ENCODE results near the gene ATOX1.
"Not testable (repeated sequence)": the region's sequence is repeated elsewhere in the genome, so short reads cannot be mapped to it uniquely, and the experiment has no call there.

The ATOX1 gene

GRCh38 chr5:151737431-151737830 is 21.0 kb downstream of the ATOX1 start:
- no peaks in the 10 kb centered on the region for H3K9me3 ChIP-seq (ENCODE audit: control insufficient read depth in 5 of 5, low read length in 5 of 5)
- H3K9ac ChIP-seq (ENCODE audit: low read length in 5 of 5), result no peak overlapping the region
- peaks cover 0 to 3% (median 0%) of the 10 kb centered on the region in 5 donors for H3K36me3 ChIP-seq (ENCODE audit: control insufficient read depth in 5 of 5, insufficient read depth in 5 of 5, low read length in 5 of 5)
- no peak overlapping the region for H3K4me3 ChIP-seq (ENCODE audit: low read depth in 1 of 5, low read length in 5 of 5)
- H3K4me1 ChIP-seq (ENCODE audit: control insufficient read depth in 5 of 5, insufficient read depth in 5 of 5, low read length in 5 of 5), result peaks cover 11 to 50% (median 35%) of the 10 kb centered on the region in 5 donors
- peak overlapping the region; percentile 58 for H3K27ac ChIP-seq (ENCODE audit: low read depth, low read length)
- no peaks in the 10 kb centered on the region for H3K27me3 ChIP-seq (ENCODE audit: control insufficient read depth in 5 of 5, insufficient read depth in 4 of 5, low read length in 5 of 5)

- no peak overlapping the region for H3K27ac ChIP-seq (ENCODE audit: low read depth, low read length)
- no peak overlapping the region for H3K9ac ChIP-seq (ENCODE audit: low read length in 5 of 5)
- no peak overlapping the region for H3K4me3 ChIP-seq (ENCODE audit: low read depth in 1 of 5, low read length in 5 of 5)
- H3K36me3 ChIP-seq (ENCODE audit: control insufficient read depth in 5 of 5, insufficient read depth in 5 of 5, low read length in 5 of 5), result peaks cover 0 to 3% (median 0%) of the 10 kb centered on the region in 5 donors
- no peaks in the 10 kb centered on the region for H3K27me3 ChIP-seq (ENCODE audit: control insufficient read depth in 5 of 5, insufficient read depth in 4 of 5, low read length in 5 of 5)
- no peaks in the 10 kb centered on the region for H3K9me3 ChIP-seq (ENCODE audit: control insufficient read depth in 5 of 5, low read length in 5 of 5)
- H3K4me1 ChIP-seq (ENCODE audit: control insufficient read depth in 5 of 5, insufficient read depth in 5 of 5, low read length in 5 of 5), result peaks cover 8 to 33% (median 26%) of the 10 kb centered on the region in 5 donors
Measured at GRCh38 chr5:151735646-151736045, 22.8 kb downstream of the ATOX1 start.

DNA sequence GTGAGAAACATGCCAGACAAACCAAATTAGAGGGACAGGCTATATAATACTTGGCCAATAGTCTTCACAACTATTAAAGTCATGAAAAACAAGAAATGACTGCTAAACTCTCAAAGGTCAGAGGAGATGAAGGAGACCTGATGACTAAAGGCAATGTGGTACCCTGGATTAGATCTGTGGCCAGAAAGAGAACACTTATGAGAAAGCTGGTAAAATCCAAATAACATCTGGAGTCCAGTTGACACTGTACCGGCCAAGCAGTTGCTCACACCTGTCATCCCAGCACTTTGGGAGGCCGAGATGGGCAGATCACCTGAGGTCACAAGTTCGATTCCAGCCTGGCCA is 24.4 kb downstream of the ATOX1 start:
- Histone ChIP-seq H3K36me3 (ENCODE audit: control insufficient read depth in 5 of 5, insufficient read depth in 5 of 5, low read length in 5 of 5) (peaks cover 0 to 3% (median 0%) of the 10 kb centered on the region in 5 donors), H3K9ac (ENCODE audit: low read length in 5 of 5) (no peak overlapping the region), H3K27me3 (ENCODE audit: control insufficient read depth in 5 of 5, insufficient read depth in 4 of 5, low read length in 5 of 5) (no peaks in the 10 kb centered on the region), H3K4me1 (ENCODE audit: control insufficient read depth in 5 of 5, insufficient read depth in 5 of 5, low read length in 5 of 5) (peaks cover 3 to 19% (median 11%) of the 10 kb centered on the region in 5 donors), H3K27ac (ENCODE audit: low read depth, low read length) (no peak overlapping the region), H3K4me3 (ENCODE audit: low read depth in 1 of 5, low read length in 5 of 5) (no peak overlapping the region), H3K9me3 (ENCODE audit: control insufficient read depth in 5 of 5, low read length in 5 of 5) (no peaks in the 10 kb centered on the region)

- Histone ChIP-seq H3K4me3 (ENCODE audit: low read depth in 1 of 5, low read length in 5 of 5) (no peak overlapping the region), H3K27me3 (ENCODE audit: control insufficient read depth in 5 of 5, insufficient read depth in 4 of 5, low read length in 5 of 5) (no peaks in the 10 kb centered on the region), H3K9ac (ENCODE audit: low read length in 5 of 5) (no peak overlapping the region), H3K9me3 (ENCODE audit: control insufficient read depth in 5 of 5, low read length in 5 of 5) (no peaks in the 10 kb centered on the region), H3K4me1 (ENCODE audit: control insufficient read depth in 5 of 5, insufficient read depth in 5 of 5, low read length in 5 of 5) (peaks cover 3 to 18% (median 11%) of the 10 kb centered on the region in 5 donors), H3K36me3 (ENCODE audit: control insufficient read depth in 5 of 5, insufficient read depth in 5 of 5, low read length in 5 of 5) (peaks cover 0 to 3% (median 0%) of the 10 kb centered on the region in 5 donors), H3K27ac (ENCODE audit: low read depth, low read length) (no peak overlapping the region)
Measured at GRCh38 chr5:151733358-151734063, 24.9 kb downstream of the ATOX1 start.

DNA sequence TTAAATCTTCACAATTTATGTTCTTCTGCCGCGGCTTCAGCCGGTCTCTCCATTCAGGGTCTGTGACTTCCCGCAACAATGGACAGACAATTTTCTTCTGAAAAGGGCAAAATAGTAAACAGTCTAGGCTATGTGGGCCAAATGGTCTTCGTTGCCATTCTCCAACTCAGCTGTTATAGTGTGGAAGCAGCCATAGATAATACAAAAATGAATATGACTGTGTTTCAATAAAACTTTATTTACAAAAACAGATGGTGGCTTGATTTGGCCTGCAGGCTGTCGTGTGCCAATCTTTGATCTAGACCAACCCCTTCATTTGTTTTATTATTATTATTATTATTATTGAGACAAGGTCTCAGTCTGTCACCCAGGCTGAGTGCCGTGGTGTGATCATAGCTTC is 28.1 kb downstream of the ATOX1 start:
- Histone ChIP-seq H3K9ac (ENCODE audit: low read length in 5 of 5) (no peak overlapping the region), H3K27ac (ENCODE audit: low read depth, low read length) (no peak overlapping the region), H3K27me3 (ENCODE audit: control insufficient read depth in 5 of 5, insufficient read depth in 4 of 5, low read length in 5 of 5) (no peaks in the 10 kb centered on the region), H3K4me3 (ENCODE audit: low read depth in 1 of 5, low read length in 5 of 5) (no peak overlapping the region), H3K9me3 (ENCODE audit: control insufficient read depth in 5 of 5, low read length in 5 of 5) (no peaks in the 10 kb centered on the region), H3K4me1 (ENCODE audit: control insufficient read depth in 5 of 5, insufficient read depth in 5 of 5, low read length in 5 of 5) (no peaks in the 10 kb centered on the region), H3K36me3 (ENCODE audit: control insufficient read depth in 5 of 5, insufficient read depth in 5 of 5, low read length in 5 of 5) (peaks cover 0 to 3% (median 0%) of the 10 kb centered on the region in 5 donors)

DNA sequence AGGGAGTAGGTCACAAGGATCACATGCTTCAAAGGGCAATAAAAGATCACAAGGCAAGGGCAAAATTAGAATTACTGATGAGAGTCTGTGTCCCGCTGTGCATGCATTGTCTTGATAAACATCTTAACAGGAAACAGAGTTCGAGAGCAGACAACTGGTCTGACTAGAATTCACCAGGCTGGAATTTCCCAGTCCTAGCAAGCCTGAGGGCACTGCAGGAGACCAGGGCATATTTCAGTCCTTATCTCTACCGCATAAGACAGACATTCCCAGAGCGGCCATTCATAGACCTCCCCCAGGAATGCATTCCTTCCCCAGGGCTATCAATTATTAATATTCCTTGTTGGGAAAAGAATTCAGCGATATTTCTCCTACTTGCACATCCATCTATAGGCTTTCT is 28.8 kb downstream of the ATOX1 start:
- H3K36me3 ChIP-seq (ENCODE audit: control insufficient read depth in 5 of 5, insufficient read depth in 5 of 5, low read length in 5 of 5); H3K9me3 ChIP-seq (ENCODE audit: control insufficient read depth in 5 of 5, low read length in 5 of 5); H3K27ac ChIP-seq (ENCODE audit: low read depth, low read length); H3K4me1 ChIP-seq (ENCODE audit: control insufficient read depth in 5 of 5, insufficient read depth in 5 of 5, low read length in 5 of 5); H3K27me3 ChIP-seq (ENCODE audit: control insufficient read depth in 5 of 5, insufficient read depth in 4 of 5, low read length in 5 of 5); H3K9ac ChIP-seq (ENCODE audit: low read length in 5 of 5); H3K4me3 ChIP-seq (ENCODE audit: low read depth in 1 of 5, low read length in 5 of 5): not testable (repeated sequence)

- H3K4me1 ChIP-seq (ENCODE audit: control insufficient read depth in 5 of 5, insufficient read depth in 5 of 5, low read length in 5 of 5), result peaks cover 0 to 36% (median 33%) of the 10 kb centered on the region in 5 donors
Measured at GRCh38 chr5:151724360-151724759, 34.1 kb downstream of the ATOX1 start.

GRCh38 chr5:151722546-151722945 is 35.9 kb downstream of the ATOX1 start:
- no peaks in the 10 kb centered on the region for H3K27me3 ChIP-seq (ENCODE audit: control insufficient read depth in 5 of 5, insufficient read depth in 4 of 5, low read length in 5 of 5)
- H3K9me3 ChIP-seq (ENCODE audit: control insufficient read depth in 5 of 5, low read length in 5 of 5), result no peaks in the 10 kb centered on the region
- no peak overlapping the region for H3K4me3 ChIP-seq (ENCODE audit: low read depth in 1 of 5, low read length in 5 of 5)
- H3K27ac ChIP-seq (ENCODE audit: low read depth, low read length), result no peak overlapping the region
- peaks cover 4 to 52% (median 50%) of the 10 kb centered on the region in 5 donors for H3K4me1 ChIP-seq (ENCODE audit: control insufficient read depth in 5 of 5, insufficient read depth in 5 of 5, low read length in 5 of 5)
- no peaks in the 10 kb centered on the region for H3K36me3 ChIP-seq (ENCODE audit: control insufficient read depth in 5 of 5, insufficient read depth in 5 of 5, low read length in 5 of 5)
- no peak overlapping the region for H3K9ac ChIP-seq (ENCODE audit: low read length in 5 of 5)

More at GRCh38 chr5:151724360-151724759, 34.1 kb downstream of the ATOX1 start:
- Histone ChIP-seq H3K9ac (ENCODE audit: low read length in 5 of 5) (no peak overlapping the region), H3K4me3 (ENCODE audit: low read depth in 1 of 5, low read length in 5 of 5) (no peak overlapping the region), H3K9me3 (ENCODE audit: control insufficient read depth in 5 of 5, low read length in 5 of 5) (no peaks in the 10 kb centered on the region), H3K27me3 (ENCODE audit: control insufficient read depth in 5 of 5, insufficient read depth in 4 of 5, low read length in 5 of 5) (no peaks in the 10 kb centered on the region), H3K27ac (ENCODE audit: low read depth, low read length) (peak overlapping the region; percentile 7), H3K36me3 (ENCODE audit: control insufficient read depth in 5 of 5, insufficient read depth in 5 of 5, low read length in 5 of 5) (no peaks in the 10 kb centered on the region)

- Histone ChIP-seq H3K27ac (ENCODE audit: low read depth, low read length) (no peak overlapping the region), H3K27me3 (ENCODE audit: control insufficient read depth in 5 of 5, insufficient read depth in 4 of 5, low read length in 5 of 5) (no peaks in the 10 kb centered on the region), H3K4me3 (ENCODE audit: low read depth in 1 of 5, low read length in 5 of 5) (no peak overlapping the region), H3K36me3 (ENCODE audit: control insufficient read depth in 5 of 5, insufficient read depth in 5 of 5, low read length in 5 of 5) (no peaks in the 10 kb centered on the region), H3K4me1 (ENCODE audit: control insufficient read depth in 5 of 5, insufficient read depth in 5 of 5, low read length in 5 of 5) (peaks cover 4 to 56% (median 56%) of the 10 kb centered on the region in 5 donors), H3K9me3 (ENCODE audit: control insufficient read depth in 5 of 5, low read length in 5 of 5) (no peaks in the 10 kb centered on the region), H3K9ac (ENCODE audit: low read length in 5 of 5) (no peak overlapping the region)
Measured at GRCh38 chr5:151721812-151722391, 36.5 kb downstream of the ATOX1 start.

DNA sequence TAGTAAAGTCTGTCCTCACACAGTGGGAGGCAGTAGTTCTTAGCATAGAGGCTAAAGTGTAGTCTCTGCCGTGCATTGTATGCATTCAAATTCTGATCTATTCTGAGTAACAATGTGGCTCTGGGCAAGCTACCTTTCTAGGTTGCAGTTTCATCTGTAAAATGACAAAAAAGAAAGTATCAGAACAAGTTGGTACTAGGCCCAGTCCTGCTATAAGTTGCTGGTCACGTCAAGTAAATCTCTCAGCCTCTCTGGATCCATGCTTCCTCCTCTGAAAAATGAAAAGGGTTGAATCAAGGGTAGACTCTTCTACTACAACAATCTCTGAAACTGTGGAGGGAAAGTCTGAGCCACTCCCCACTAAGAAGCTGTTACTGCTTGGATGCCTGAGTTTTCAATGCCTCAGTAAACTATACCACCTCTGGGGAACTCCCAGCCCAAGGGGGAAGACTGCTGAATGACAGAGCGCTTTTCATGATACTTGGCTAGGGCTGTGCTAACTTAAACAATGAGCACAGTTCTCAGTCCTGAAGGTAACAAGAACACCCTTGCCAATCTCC is 37.3 kb downstream of the ATOX1 start:
- H3K27me3 ChIP-seq (ENCODE audit: control insufficient read depth in 5 of 5, insufficient read depth in 4 of 5, low read length in 5 of 5), result no peaks in the 10 kb centered on the region
- no peaks in the 10 kb centered on the region for H3K36me3 ChIP-seq (ENCODE audit: control insufficient read depth in 5 of 5, insufficient read depth in 5 of 5, low read length in 5 of 5)
- H3K9ac ChIP-seq (ENCODE audit: low read length in 5 of 5), result no peak overlapping the region
- no peak overlapping the region for H3K27ac ChIP-seq (ENCODE audit: low read depth, low read length)
- peaks cover 4 to 58% (median 56%) of the 10 kb centered on the region in 5 donors for H3K4me1 ChIP-seq (ENCODE audit: control insufficient read depth in 5 of 5, insufficient read depth in 5 of 5, low read length in 5 of 5)
- no peaks in the 10 kb centered on the region for H3K9me3 ChIP-seq (ENCODE audit: control insufficient read depth in 5 of 5, low read length in 5 of 5)
- H3K4me3 ChIP-seq (ENCODE audit: low read depth in 1 of 5, low read length in 5 of 5), result no peak overlapping the region

Measured in subcutaneous abdominal adipose tissue (tissue), 5 donors.